MM.1S (cell line): ENCODE data around the gene FHIT.

Experiments
- DNase-seq: peaks from one replicate; pipeline ENCODE4 v3.0.0-alpha.2; 2015
- H2AFZ ChIP-seq: fragments of 300-600 bp; sonication (generic); 2 replicates; pipeline ENCODE4 v1.6.0; 2016; ENCODE audit warnings: antibody characterized with exemption, low read length
- H3F3A ChIP-seq: fragments of 300-600 bp; sonication (generic); 2 replicates; pipeline ENCODE4 v1.6.1; 2016; ENCODE audit warnings: mild to moderate bottlenecking, antibody characterized with exemption, low read length, moderate library complexity, mixed read lengths; ENCODE audit not compliant: insufficient read depth
- H3K27ac ChIP-seq: fragments of 300-600 bp; sonication (generic); 2 replicates; pipeline ENCODE4 v1.5.1; 2016; ENCODE audit warnings: mild to moderate bottlenecking, low read length
- H3K27me3 ChIP-seq: fragments of 300-600 bp; sonication (generic); replicated peaks from 2 replicates; pipeline ENCODE4 v1.6.0; 2016; ENCODE audit warnings: low read length; ENCODE audit not compliant: insufficient read depth
- H3K36me3 ChIP-seq: fragments of 300-600 bp; sonication (generic); replicated peaks from 2 replicates; pipeline ENCODE4 v1.6.1; 2016; ENCODE audit warnings: mild to moderate bottlenecking, low read length, mixed read lengths; ENCODE audit not compliant: insufficient read depth
- H3K4me1 ChIP-seq: fragments of 300-600 bp; sonication (generic); 2 replicates; pipeline ENCODE4 v1.6.1; 2016; ENCODE audit warnings: low read length, mixed read lengths
- H3K4me2 ChIP-seq: fragments of 300-600 bp; sonication (generic); 2 replicates; pipeline ENCODE4 v1.6.0; 2016; ENCODE audit warnings: low read depth, low read length
- H3K4me3 ChIP-seq: fragments of 300-600 bp; sonication (generic); 2 replicates; pipeline ENCODE4 v1.5.1; 2016; ENCODE audit warnings: low read length, mixed read lengths
- H3K79me2 ChIP-seq: fragments of 300-600 bp; sonication (generic); 2 replicates; pipeline ENCODE4 v1.6.1; 2016; ENCODE audit warnings: mixed run types, low read length, mixed read lengths
- H3K9ac ChIP-seq: fragments of 300-600 bp; sonication (generic); 2 replicates; pipeline ENCODE4 v1.6.1; 2016; ENCODE audit warnings: low read length, mixed read lengths
- H3K9me2 ChIP-seq: fragments of 300-600 bp; sonication (generic); replicated peaks from 2 replicates; pipeline ENCODE4 v1.6.1; 2016; ENCODE audit warnings: mild to moderate bottlenecking, low read length, mixed read lengths; ENCODE audit not compliant: insufficient read depth
- H3K9me3 ChIP-seq: fragments of 300-600 bp; sonication (generic); replicated peaks from 2 replicates; pipeline ENCODE4 v1.6.1; 2016; ENCODE audit warnings: mild to moderate bottlenecking, low read length, mixed read lengths; ENCODE audit not compliant: insufficient read depth
- H4K20me1 ChIP-seq: fragments of 300-600 bp; sonication (generic); 2 replicates; pipeline ENCODE4 v1.6.1; 2016; ENCODE audit warnings: mild to moderate bottlenecking, low read length, moderate library complexity, mixed read lengths; ENCODE audit not compliant: insufficient read depth
- EZH2 ChIP-seq: fragments of 300-600 bp; sonication (generic); optimal IDR thresholded peaks from 2 replicates; pipeline ENCODE3; 2017; ENCODE audit warnings: low read depth, mild to moderate bottlenecking, antibody characterized with exemption, low read length, mixed read lengths
- EZH2phosphoT487 ChIP-seq: fragments of 300-600 bp; sonication (generic); IDR thresholded peaks from 2 replicates; pipeline ENCODE4 v1.6.1; 2018; ENCODE audit warnings: antibody characterized with exemption, low read length
- TF ChIP-seq, protein P1 (sequence below): fragments of 300-600 bp; sonication (generic); IDR thresholded peaks from 2 replicates; pipeline ENCODE4 v1.5.1; 2016; ENCODE audit warnings: antibody characterized with exemption, low read length, mixed read lengths

FHIT gene

DNA sequence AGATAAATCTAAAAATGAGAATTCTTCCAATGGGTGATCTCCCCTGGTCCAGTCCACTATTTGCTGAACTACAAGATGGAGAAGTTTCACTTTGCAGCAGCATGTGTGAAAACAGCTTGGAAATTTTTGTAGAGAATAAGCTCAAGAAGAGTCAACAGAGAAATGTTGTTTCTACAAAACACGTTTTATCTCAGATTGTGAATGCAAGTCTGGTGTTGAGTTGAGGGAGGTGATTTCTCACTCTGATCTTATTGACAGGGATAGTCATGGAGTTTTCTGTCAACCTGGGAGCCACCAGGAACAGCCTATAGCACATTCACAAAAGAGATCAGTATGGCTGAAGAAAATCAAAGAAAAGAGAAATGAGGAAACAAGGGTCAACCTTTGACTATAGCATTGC is 1220.3 kb downstream of the FHIT start:
- no peak for DNase-seq

DNA sequence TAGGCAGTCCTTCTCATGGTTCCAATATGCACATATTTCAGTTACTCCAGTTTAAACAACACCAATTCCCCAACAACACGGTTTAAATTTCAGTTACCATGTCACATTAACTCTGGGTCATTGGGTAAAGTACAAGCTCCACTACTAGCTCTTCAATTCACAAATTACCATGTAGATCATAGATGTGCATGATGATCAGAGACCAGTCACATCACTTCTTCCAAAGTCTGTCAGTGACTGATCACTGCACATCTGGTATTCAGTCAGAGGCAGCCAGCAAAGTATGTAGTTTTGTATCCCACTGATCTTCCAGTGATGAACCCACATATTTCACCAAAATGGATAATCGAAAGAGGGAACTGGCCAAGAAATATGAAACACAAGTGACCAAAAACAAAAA is 1223.0 kb downstream of the FHIT start:
- H2AFZ ChIP-seq, result no peak overlapping the region
- no peaks in the 10 kb centered on the region for H3F3A ChIP-seq
- H3K36me3 ChIP-seq, result no peaks in the 10 kb centered on the region
- H3K9ac ChIP-seq, result no peak overlapping the region
- H3K9me2 ChIP-seq, result no peaks in the 10 kb centered on the region
- no peaks in the 10 kb centered on the region for H4K20me1 ChIP-seq
- TF ChIP-seq EZH2phosphoT487 (no peak), EZH2 (no peak)
- TF ChIP-seq, protein P1, sequence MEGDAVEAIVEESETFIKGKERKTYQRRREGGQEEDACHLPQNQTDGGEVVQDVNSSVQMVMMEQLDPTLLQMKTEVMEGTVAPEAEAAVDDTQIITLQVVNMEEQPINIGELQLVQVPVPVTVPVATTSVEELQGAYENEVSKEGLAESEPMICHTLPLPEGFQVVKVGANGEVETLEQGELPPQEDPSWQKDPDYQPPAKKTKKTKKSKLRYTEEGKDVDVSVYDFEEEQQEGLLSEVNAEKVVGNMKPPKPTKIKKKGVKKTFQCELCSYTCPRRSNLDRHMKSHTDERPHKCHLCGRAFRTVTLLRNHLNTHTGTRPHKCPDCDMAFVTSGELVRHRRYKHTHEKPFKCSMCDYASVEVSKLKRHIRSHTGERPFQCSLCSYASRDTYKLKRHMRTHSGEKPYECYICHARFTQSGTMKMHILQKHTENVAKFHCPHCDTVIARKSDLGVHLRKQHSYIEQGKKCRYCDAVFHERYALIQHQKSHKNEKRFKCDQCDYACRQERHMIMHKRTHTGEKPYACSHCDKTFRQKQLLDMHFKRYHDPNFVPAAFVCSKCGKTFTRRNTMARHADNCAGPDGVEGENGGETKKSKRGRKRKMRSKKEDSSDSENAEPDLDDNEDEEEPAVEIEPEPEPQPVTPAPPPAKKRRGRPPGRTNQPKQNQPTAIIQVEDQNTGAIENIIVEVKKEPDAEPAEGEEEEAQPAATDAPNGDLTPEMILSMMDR, result no peak
- no peak for DNase-seq
- H3K4me1 ChIP-seq, result no peaks in the 10 kb centered on the region
- H3K27ac ChIP-seq, result no peak overlapping the region
- no peak overlapping the region for H3K4me2 ChIP-seq
- no peaks in the 10 kb centered on the region for H3K79me2 ChIP-seq
- no peak overlapping the region for H3K4me3 ChIP-seq
- H3K27me3 ChIP-seq, result no peaks in the 10 kb centered on the region
- H3K9me3 ChIP-seq, result no peaks in the 10 kb centered on the region

More for the DNA sequence above, 1220.3 kb downstream of the FHIT start:
- no peaks in the 10 kb centered on the region for H3K9me2 ChIP-seq
- H3K27me3 ChIP-seq, result no peaks in the 10 kb centered on the region
- no peaks in the 10 kb centered on the region for H3K79me2 ChIP-seq
- H3K27ac ChIP-seq, result no peak overlapping the region
- no peaks in the 10 kb centered on the region for H3K36me3 ChIP-seq
- H3K4me2 ChIP-seq, result no peak overlapping the region
- no peaks in the 10 kb centered on the region for H3F3A ChIP-seq
- H3K9me3 ChIP-seq, result no peaks in the 10 kb centered on the region
- no peak overlapping the region for H3K9ac ChIP-seq
- TF ChIP-seq, protein P1, result no peak
- no peak for TF ChIP-seq EZH2
- TF ChIP-seq EZH2phosphoT487, result no peak
- H4K20me1 ChIP-seq, result no peaks in the 10 kb centered on the region
- H3K4me3 ChIP-seq, result no peak overlapping the region
- H2AFZ ChIP-seq, result no peak overlapping the region
- no peaks in the 10 kb centered on the region for H3K4me1 ChIP-seq

DNA sequence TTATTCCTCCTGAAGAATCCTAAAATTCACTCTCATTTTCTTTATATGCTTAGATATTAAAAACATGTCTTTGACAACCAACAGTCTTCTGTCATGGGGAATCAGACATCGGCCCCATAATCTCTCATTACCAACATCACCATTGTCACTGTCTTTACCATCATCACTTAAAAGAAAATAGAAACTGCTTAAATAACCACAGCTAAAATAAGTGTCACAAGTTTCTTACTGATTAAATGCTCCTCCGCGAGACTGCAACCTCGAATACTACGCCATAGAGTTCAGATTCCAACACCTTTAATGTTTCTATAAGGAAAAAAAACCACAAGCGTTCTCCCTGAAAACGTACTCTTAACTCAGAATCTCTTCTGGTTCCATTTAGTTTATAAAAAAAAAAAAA is 1223.9 kb downstream of the FHIT start:
- H3K4me3 ChIP-seq, result no peak overlapping the region
- H3K27ac ChIP-seq, result no peak overlapping the region
- H3K27me3 ChIP-seq, result no peaks in the 10 kb centered on the region
- no peaks in the 10 kb centered on the region for H3K9me3 ChIP-seq
- H3K4me1 ChIP-seq, result no peaks in the 10 kb centered on the region
- no peak overlapping the region for H2AFZ ChIP-seq
- no peak for DNase-seq
- H3K79me2 ChIP-seq, result no peaks in the 10 kb centered on the region
- H3K9ac ChIP-seq, result no peak overlapping the region
- H4K20me1 ChIP-seq, result no peaks in the 10 kb centered on the region
- no peaks in the 10 kb centered on the region for H3K36me3 ChIP-seq
- H3K4me2 ChIP-seq, result no peak overlapping the region
- no peak for TF ChIP-seq EZH2phosphoT487
- TF ChIP-seq, protein P1, result no peak
- H3K9me2 ChIP-seq, result no peaks in the 10 kb centered on the region
- H3F3A ChIP-seq, result no peaks in the 10 kb centered on the region
